ENCODE data around the gene AQR.

- TF ChIP-seq CTCF (IDR thresholded peaks at IDR 0.05) (no peak), POLR2A (IDR thresholded peaks at IDR 0.05) (no peak)
Measured at GRCh38 chr15:34855413-34855812, 114.1 kb downstream of the AQR start.
